NK-92 (cell line): ENCODE measurements around the gene NAA40.

Experiments used
- DNase-seq: peaks from one replicate; lab custom pipeline; 2025; ENCODE audit not compliant: unreplicated experiment; lab: John Stamatoyannopoulos, UW

NAA40 gene

GRCh38 chr11:63938479-63939396 lies at the start of gene NAA40:
TSS of gene NAA40 (plus strand) at chr11:63939002. CDS start at chr11:63939097, 95 bp downstream.
- peak; percentile 63 for DNase-seq

GRCh38 chr11:63889344-63889743 lies 49.5 kb upstream of the NAA40 start:
- no peak for DNase-seq

GRCh38 chr11:63890368-63890767 lies 48.4 kb upstream of the NAA40 start:
- DNase-seq = no peak

- DNase-seq = no peak
Measured at GRCh38 chr11:63892228-63892627, 46.6 kb upstream of the NAA40 start.

GRCh38 chr11:63893355-63893754 lies 45.4 kb upstream of the NAA40 start:
- no peak for DNase-seq

- DNase-seq = no peak
Measured at GRCh38 chr11:63896071-63896470, 42.7 kb upstream of the NAA40 start.

GRCh38 chr11:63897459-63898146 lies 41.2 kb upstream of the NAA40 start:
- DNase-seq = no peak

- DNase-seq = no peak
Measured at GRCh38 chr11:63901660-63902059, 37.1 kb upstream of the NAA40 start.

- DNase-seq = no peak
Measured at GRCh38 chr11:63903884-63904283, 34.9 kb upstream of the NAA40 start.

GRCh38 chr11:63904743-63905142 lies 34.1 kb upstream of the NAA40 start:
- DNase-seq = no peak

- no peak for DNase-seq
Measured at GRCh38 chr11:63905179-63905578, 33.6 kb upstream of the NAA40 start.

- no peak for DNase-seq
Measured at GRCh38 chr11:63906087-63906486, 32.7 kb upstream of the NAA40 start.

GRCh38 chr11:63906585-63906984 lies 32.2 kb upstream of the NAA40 start:
- DNase-seq = no peak

GRCh38 chr11:63907063-63907462 lies 31.7 kb upstream of the NAA40 start:
- no peak for DNase-seq

- DNase-seq = no peak
Measured at GRCh38 chr11:63907808-63908530, 30.8 kb upstream of the NAA40 start.

- DNase-seq = no peak
Measured at GRCh38 chr11:63908631-63909401, 30.0 kb upstream of the NAA40 start.

- no peak for DNase-seq
Measured at GRCh38 chr11:63909591-63910506, 29.0 kb upstream of the NAA40 start.

GRCh38 chr11:63910675-63911074 lies 28.1 kb upstream of the NAA40 start:
- no peak for DNase-seq

- no peak for DNase-seq
Measured at GRCh38 chr11:63911440-63911839, 27.4 kb upstream of the NAA40 start.

GRCh38 chr11:63911876-63912275 lies 26.9 kb upstream of the NAA40 start:
- no peak for DNase-seq
